T-helper 2 cell treated with Interferon-gamma antibody and Interleukin-4, amounts not matched to agents 100 ng/mL and 5 ng/mL, for 36 hours (primary cell): Measurements from ENCODE around the gene TENM4. TPM values are rescaled to one million over a fixed set of nuclear protein-coding genes. Genes with fewer than 3 reads are reported as not detected.

Source experiments
- intact Hi-C: fragments of 100-400 bp; cut with micrococcal nuclease; formaldehyde crosslinking; loops from one replicate; pipeline ENCODE4 v1.15.1; 2023
- total RNA-seq: library from RNA; stranded (reverse); gene quantifications from 2 replicates; pipeline ENCODE4 v1.2.3, GENCODE V29; 2022

Gene TENM4
- total RNA-seq, 1 donor from 2014 or later, result not detected

DNA sequence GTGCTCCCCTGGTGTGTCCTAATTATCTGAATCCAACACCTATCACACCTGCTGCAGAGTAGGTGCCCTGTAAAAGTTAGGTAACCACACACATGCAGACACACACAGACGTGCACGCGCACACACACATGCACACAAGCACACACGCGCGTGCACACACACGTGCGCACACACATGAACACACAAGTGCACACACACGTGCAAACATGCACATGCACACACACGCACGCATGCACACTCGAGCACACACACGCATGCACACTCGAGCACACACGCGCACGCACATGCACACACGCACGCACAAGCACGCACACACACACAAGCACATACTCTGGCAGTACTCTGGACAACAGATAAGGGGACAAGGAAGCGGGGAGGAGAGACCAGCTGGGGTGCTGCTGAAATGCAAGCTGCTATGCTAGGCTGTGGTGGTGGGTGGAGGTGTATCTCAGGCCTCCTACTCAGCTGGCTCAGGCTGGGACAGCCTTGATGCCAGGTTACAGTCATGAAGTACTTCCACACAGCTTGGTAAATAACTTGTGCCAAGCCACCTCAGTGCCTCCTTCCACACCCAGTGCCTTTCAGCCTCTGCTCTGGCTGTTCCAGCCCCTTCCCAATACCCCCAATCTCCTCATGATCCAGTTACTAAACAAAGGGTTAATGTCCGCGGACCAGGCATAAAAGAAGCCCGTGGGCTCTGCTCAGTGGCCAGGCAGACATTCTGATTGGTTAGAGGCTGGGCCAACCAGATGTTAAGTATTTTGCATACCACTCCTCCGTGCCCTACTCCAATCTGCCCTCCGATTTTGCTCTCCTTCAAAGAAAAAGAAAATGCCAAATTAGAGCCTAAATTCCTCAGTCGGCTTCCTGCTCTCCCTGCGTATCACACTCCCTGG, 374.1 kb downstream of the TENM4 start:
- intact Hi-C loops, result no loop called here

DNA sequence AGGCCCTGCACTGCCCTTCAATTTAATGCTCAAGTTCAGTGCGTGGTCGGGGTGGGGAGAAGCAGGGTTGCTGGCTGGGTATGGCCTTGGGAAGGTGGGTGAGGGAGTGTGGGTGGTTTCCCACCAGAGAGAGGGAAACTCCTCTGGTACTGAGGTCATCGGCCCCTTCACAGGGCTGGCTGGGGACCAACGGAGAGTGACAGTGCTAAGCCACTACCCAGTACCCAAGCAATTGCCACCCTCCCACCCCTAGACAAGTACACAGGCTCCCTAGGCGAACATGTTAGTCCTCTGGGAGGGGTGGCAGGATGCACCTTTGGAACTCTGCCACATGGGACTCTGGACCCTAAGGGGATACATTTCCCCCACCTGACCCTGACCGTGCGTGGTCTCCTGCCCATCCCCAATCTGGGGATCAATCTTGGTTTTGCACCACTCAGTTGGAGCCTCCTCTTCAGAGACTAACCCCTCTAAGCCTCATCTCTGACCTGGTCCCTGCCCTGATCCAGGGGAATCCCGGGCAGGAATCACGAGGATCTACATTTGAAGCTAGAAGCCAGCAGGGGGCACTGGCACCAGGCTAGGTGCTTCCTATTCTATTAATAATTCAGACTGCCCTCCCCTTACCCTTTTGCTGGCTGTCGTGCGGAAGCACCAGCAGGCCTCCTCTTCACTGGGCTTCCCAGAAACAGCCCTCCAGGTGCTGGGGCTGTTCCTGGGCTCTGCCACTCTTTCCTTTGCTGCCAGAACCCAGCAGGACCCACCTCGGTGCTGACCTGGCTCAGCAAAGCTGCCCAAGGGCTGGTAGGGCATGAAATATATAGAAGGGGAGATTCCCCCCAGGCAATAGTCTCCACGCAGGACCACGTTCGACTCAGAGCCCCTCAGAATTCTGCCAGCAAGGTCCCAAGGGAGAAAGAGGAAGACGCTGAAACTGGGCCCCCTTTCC, 377.7 kb downstream of the TENM4 start:
- intact Hi-C loops, result no loop called here

DNA sequence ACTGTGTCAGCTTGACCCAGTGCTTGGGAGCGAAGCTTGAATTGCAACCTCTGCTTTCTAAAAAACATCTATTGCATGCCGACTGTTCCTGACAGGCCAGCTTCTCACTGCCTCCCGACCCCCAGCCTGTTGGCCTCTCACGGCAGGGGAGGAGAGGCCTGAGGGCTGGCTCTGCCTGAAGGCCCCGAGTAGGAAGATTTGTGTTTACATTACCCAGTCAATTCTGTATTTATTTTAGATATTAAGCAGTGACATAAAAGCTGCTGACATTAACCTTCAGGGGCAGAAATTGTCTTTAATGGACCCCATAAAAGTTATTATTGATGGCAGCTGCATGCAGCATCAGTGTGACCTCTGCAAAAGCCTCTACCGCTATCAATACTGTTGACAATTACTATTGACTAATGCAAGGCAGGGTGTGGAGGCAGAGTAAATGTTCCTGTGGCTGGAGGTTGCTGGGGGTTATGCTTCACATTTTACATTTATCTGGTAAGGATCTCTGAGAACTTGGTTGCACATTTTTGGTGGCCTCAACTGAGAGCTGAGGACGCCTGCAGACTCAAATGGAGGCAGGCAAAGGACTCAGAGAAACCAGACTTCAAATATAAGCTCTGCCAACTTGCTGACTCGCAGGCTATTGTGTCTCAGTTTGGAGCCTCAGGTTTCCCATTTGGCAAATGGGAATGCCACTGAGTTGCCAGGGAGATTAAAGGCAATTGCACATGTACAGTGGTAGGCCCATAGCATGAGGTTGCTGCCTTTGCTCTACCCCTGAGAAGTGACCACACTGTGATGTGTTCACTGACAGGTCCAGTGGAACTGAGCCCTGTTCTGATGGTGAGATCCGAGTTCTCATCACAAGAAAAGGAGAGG, 380.5 kb downstream of the TENM4 start:
- intact Hi-C loops, result no loop called here

DNA sequence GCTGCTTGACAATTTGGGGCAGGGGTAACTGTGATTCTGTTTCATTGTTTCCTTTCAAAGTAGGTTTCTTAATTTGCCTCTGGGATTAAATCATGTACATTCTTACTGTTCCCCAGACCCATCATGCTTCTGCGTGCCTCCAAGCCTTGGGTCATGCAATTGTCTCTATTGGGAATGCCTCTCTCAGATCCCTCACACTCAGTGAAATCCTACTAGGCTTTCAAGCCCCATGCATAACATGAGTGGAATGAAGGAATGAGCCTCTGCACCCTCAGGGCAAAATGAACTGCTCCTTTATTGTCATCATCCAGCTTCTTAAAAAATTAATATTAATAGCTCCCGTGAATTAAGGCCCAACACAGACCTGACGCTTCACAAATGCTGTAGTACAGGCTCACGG, 381.7 kb downstream of the TENM4 start:
- intact Hi-C loops, result no loop called here

DNA sequence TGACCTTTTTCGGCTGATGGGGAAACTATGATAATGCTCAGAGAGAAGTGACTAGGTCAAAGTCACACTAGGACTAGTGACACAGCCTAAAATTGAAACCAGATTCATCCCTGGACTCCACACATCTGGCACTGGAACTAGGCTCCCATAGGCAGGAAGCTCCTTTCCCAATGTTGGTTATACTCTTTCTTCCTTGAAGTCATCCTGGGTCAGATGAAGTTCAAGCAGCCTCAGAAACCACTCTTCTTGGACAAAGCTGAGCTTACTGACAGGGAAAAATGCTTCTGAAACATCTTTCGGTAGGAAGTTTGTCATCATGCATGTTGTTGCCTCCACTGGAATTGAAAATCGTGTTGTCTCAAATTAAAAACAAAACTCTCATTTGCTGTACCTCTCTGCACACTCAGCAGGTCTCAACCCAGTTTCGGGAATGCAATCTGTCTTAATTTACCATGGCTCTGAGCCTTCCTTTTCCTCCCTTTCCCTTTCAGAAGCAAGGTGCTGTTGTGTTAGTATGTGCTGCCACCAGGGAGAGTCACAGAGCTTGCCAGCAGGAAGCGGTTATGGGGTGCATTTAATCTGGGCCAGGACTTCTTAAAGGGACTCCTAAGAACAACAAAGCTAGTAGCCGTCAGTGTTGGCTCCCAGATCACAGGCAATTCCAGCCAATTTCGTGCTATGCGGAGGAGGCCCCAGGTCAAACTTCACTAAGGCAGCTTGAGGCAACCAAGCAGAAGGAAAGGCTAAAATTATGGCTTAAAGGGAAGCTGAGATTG, 384.8 kb downstream of the TENM4 start:
- intact Hi-C loops, result no loop called here

DNA sequence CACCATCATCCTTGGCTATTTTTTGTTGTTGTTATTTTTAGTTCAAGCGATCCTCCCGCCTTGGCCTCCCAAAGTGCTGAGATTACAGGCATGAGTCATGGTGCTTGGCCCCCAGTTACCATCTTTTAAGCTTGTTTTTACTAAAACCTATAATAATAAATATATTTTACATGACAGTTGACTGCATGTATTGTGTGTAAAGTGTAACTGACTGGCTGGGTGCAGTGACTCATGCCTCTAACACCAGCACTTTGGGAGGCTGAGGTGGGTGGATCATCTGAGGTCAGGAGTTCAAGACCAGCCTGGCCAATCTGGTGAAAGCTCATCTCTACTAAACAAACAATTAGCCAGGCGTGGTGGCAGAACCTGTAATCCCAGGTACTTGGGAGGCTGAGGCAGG, 386.2 kb downstream of the TENM4 start:
- intact Hi-C loops, result no loop called here

- intact Hi-C loops, result no loop called here
Observed at GRCh38 chr11:79052544-79052943, 388.3 kb downstream of the TENM4 start.

GRCh38 chr11:79050786-79051185, 390.0 kb downstream of the TENM4 start:
- intact Hi-C loops, result no loop called here

GRCh38 chr11:79049741-79050179, 391.1 kb downstream of the TENM4 start:
- intact Hi-C loops, result no loop called here

GRCh38 chr11:79047980-79048379, 392.9 kb downstream of the TENM4 start:
- intact Hi-C loops, result no loop called here

- intact Hi-C loops, result no loop called here
Observed at GRCh38 chr11:79047321-79047720, 393.5 kb downstream of the TENM4 start.

GRCh38 chr11:79046366-79046765, 394.5 kb downstream of the TENM4 start:
- intact Hi-C loops, result no loop called here

- intact Hi-C loops, result no loop called here
Observed at GRCh38 chr11:79045800-79046304, 395.0 kb downstream of the TENM4 start.

- intact Hi-C loops, result no loop called here
Observed at GRCh38 chr11:79045018-79045799, 395.6 kb downstream of the TENM4 start.

GRCh38 chr11:79044201-79044600, 396.6 kb downstream of the TENM4 start:
- intact Hi-C loops, result no loop called here

DNA sequence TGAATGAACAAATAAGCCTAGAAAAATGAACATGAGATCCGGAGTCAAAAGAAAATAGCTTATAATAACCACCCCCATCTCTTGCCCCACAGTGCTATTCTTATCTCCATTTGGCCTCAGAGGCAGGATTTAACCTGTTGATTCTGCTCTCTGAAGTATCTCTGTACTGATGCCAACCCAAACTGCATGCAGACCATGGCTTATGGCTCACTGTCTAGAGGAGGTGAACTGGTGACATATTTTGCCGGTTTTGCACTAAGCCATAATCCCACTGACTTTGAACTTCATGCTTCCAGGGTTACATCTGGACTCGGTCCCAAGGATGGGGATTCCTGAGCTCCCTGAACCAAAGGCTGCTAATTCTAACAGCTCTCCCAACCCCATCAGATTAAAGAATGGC, 397.1 kb downstream of the TENM4 start:
- intact Hi-C loops, result no loop called here

DNA sequence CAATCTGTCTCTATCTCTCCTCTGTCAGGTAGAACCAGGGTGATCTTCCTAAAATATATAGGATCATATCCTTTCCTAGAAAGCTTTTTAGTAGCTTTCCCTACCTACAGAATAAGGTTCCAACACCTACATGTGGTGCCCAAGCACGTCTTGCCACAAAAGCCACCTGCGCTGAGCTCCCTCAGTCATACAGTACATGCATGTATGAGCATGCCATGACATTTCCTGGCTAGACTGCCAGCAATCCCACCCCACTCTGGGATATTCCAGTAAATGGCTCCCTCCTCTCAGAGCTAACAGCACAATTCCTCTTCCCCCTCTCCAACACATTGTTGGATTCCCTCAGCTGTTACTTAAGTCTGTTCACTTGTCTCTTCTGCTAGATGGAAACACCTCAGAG, 398.0 kb downstream of the TENM4 start:
- intact Hi-C loops, result no loop called here

DNA sequence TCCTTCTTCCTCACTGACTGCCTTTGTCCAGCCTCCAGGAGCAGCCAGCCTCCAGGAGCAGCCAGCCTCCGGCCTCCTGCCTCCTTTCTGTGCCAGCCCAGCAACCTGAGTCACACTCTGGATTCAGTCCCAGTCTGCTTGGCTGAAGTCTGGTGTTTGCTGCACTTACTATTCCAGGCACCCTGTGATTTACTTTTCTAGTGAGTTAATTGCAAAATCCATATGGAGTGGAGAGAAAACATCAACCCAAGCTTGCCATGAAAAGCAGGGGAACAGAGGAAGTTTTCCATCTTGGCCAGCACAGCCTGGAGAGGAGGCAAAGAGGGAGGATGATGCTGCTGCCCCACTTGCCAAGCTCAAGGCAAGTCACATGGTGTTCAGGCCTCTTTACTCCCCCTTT, 400.5 kb downstream of the TENM4 start:
- intact Hi-C loops, result no loop called here

- intact Hi-C loops, result no loop called here
Observed at GRCh38 chr11:79039122-79039521, 401.7 kb downstream of the TENM4 start.
